GM21447 (cell line): Measurements from ENCODE around the gene SERPINA12.

Experiments
- ATAC-seq: cut with Tn5 transposase; IDR thresholded peaks from one replicate; pipeline ENCODE4 v1.9.1; 2021; ENCODE audit not compliant: unreplicated experiment

The SERPINA12 gene, protein sequence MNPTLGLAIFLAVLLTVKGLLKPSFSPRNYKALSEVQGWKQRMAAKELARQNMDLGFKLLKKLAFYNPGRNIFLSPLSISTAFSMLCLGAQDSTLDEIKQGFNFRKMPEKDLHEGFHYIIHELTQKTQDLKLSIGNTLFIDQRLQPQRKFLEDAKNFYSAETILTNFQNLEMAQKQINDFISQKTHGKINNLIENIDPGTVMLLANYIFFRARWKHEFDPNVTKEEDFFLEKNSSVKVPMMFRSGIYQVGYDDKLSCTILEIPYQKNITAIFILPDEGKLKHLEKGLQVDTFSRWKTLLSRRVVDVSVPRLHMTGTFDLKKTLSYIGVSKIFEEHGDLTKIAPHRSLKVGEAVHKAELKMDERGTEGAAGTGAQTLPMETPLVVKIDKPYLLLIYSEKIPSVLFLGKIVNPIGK

DNA sequence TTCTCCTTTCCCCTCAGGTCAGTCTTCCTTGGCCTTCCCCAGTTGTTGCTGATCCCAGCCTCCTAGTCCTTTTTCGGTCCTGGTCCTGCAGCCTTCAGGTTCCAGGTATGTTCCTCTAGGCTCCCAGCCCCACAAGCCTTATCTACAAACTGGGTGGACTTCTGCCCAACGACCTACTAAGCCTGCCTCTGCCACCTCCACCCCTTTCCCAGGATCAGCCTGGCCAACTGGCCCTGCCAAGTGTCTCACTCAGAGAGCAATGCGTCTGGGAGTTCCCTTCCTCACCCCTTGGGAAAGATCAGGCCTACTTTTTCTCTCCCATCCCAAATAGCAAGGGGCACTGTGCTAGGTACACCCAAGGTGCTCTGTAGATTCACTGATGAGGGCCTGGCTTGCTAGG lies at the start of gene SERPINA12:
Gene SERPINA12, minus strand, starts transcription at position 114 of the 400 bp plus-strand sequence. CDS start 11,072 bp downstream, outside the sequence.
- no peak for ATAC-seq

DNA sequence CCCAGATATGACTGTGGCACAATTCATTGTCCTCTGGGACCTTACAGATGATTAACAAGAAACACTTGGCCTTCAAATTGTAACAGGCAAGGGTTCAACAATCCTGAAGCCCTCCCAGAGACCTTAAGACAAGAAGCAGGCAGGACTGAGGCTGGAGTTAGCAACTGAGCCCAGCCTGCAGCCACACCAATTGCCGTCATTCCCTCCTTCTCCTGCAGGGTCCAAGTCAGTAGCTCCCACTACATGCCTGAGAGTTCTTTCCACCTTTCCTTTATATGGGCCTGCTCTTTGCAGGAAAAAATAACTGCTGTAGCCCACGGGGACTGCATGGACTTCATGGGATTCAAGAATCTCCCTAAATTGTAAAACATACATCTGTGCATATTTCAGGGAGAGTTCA lies 49.6 kb upstream of the SERPINA12 start:
- no peak for ATAC-seq

DNA sequence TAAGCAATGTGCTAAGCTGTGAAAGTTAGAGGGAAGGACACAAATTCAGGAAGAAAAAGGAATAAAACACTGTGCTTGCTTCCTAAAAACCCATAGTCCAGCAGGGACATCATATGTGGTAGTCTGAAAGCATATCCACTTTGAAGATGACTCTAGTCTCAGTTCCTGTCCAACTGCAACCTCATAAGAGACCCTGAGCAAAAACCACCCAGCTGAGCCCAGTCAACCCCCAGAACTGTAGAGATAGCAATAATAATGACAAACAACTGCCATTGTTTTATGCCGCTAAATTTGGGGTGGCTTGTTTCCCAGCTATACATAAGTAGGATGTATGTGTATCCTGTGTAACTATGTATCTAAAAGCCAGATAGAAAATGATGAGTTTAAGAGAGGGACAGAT lies 48.1 kb upstream of the SERPINA12 start:
- ATAC-seq: no peak

DNA sequence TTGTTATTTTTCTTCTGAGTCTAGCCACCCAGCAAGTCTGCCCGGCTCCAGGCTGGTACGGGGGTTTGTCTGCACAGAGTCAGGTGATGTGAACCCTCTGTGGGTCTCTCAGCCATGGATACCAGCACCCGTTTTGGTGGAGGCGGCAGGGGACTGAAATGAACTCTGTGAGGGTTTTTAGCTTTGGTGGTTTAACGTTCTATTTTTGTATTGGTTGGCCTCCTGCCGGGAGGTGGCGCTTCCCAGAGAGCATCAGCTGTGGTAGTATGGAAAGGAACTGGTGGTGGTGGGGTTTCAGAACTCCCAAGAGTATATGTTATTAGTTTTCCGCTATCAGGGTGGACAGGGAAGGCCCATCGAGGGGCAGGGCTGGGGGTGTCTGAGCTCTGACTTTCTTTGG lies 46.7 kb upstream of the SERPINA12 start:
- ATAC-seq: no peak

DNA sequence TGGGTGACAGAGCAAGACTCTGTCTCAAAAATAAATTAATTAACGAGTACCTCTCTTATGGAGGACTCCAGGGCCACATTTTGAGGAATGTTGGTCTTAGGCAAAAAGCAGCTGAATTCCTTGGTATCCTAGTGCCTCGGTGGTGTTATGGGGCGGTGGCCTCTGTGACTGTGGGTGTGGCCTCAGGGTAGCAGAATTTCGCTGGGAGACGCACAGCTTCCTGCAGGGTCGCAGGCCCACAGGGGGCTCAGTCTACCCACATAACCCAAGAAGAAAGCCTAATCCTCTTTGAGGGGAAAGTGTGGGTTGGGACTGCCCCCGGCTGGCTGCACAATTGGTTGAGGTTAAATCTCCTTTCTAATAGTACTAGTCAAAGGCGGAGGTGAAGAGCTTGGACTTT lies 40.8 kb upstream of the SERPINA12 start:
- no peak for ATAC-seq

DNA sequence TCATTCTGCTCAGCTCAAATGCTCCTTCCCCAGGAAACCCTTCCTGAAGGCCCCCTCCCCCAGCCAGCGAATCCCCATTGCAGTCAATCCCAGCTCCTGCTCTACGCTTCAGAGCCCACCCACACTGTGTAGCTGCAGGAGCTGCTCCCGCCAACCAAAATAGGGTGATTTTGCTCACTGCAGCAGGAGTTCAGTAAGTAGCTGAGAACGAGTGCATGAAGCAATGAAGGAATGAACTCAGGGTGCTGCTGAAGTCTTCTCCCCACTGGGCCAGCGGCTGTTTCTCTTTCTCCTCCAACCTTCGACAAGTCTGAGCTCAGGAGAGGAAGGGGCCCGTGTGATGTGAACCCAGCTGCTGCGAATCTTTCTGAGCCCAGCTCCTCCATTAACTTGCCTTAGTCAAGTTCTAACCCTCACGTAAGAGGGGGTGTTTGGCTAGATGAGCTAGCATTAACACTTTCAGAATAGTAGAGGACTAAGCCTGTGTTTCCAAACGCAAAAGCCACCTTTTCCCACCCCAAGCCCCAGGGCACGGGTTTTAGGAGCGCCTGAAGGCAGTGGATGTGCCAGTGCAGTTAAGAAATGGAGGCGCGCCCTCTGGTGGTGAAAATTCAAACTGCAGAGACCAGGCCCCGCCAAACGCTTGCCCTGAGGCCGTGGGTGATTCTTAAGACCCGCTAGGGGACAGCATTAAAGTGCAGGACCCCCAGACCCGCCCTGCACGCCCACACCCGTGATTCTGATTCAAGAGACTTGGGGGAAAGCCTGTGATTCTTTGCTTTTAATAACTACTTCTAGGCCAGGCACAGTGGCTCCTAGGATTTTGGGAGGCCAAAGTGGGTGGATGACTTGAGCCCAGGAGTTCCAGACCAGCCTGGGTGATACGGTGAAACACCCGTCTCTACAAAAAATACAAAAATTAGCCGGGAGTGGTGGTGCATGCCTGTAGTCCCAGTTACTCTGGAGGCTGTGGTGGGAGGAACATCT lies 40.0 kb upstream of the SERPINA12 start:
- ATAC-seq: peak; percentile 55

DNA sequence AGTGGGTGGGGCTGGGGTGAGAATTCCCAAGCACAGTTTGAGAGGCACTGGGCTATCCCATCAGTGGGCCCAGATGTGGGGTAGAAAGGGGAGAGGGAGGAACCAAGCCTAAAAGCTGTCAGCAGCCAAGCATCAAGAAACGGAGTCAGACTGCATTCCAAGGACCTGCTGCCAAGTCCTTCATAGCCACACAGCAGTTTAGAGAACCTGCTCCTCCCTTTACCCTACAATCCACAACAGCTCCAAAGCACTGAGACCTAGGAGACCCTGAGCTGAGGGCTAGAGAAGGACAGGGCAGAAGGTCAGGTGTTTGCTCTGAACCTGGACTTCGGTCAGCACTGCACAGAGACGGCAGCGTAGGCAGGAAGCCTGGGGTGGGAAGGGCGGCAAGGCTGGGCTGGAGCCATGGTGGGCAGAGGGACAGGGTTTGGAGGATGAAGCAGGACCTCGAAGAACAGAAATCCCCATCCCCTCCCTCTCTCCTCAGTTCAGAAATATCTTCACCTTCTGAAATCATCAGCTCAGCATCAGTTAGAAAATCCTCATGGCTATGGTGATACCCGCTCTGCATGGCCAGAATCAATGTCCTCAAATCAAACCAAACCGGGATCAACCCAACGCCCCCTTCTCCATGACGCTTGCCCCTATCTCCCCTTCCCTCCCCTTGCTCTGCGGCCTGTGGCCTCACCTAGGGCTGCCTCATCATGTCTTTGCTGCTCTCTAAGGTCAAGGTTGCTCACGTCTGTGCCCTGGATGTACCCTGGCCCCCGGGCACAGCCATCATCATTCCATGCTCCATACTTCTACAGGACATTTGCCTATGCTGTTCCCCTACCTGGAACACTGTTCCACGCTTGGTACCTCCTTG lies 39.1 kb upstream of the SERPINA12 start:
- ATAC-seq: no peak

DNA sequence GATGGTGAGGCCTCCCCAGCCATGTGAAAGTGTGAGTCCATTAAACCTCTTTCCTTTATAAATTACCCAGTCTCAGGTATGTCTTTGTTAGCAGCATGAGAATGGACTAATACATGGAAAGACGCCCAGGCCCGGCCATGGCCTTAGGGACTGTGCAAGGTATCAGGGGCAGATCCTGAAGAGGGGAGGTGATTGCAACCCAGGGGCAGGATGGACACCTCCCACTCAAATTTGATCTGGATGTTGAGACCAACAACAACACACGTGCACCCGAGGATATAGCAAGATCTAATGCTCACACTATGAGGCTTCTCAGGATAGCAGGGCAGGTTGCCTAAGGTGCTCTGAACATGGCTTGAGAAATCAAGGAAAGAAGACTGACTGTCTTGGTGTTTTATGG lies 38.5 kb upstream of the SERPINA12 start:
- ATAC-seq: no peak

DNA sequence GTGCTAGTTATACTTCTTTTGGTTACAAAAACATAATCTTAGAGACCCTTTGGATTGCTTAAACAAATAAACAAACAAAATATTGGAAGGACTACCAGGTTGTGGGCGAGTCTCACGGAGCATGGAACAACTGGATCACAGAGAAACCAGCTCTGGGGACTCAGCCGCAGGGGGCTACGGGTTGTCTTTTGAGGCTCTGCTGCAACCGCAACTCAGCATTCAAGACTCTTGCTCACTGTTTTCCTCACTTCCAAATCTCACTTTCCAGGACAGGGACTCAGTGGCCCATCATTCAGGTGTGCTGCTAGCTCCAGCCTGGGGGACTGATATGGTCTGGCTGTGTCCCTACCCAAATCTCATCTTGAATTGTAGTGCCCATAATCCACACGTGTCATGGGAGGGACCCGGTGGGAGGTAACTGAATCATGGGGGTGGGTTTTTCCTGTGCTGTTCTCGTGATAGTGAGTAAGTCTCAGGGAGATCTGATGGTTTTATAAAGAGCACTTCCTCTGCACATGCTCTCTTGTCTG lies 37.9 kb upstream of the SERPINA12 start:
- ATAC-seq: no peak

DNA sequence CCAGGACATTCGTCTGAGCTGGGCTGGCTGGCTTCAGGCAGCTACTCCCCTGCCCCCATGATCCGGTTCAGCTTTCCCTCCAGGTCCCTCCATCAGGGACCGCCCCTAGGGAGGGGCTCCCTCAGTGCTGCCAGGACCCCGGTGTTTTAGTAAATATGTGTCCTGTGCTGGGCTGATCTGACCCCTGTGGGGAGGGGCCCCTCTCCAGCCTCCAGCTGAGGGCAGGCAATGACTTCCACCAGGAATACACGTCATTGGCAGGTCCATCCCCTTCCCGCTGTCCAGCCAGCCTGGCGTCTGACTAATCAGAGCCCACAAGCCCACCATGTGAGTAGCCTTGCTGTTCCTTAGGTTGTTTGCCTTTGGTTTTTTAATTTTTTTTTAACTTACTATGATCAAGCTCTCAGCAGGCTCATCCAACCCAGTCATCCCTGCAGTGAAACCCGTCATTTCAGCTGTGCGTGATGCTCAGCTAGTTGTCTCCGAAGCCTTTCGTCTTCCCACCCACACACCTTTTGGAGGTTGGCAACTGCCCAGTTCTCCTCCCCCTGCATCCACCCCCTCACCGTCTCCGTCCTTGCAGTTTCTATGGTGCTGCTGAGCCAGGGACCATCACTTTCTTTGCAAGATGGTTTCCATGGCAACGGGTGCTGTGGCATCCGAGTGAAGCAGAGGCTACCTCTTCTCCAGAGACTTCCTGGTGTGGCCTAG lies 36.0 kb upstream of the SERPINA12 start:
- no peak for ATAC-seq

DNA sequence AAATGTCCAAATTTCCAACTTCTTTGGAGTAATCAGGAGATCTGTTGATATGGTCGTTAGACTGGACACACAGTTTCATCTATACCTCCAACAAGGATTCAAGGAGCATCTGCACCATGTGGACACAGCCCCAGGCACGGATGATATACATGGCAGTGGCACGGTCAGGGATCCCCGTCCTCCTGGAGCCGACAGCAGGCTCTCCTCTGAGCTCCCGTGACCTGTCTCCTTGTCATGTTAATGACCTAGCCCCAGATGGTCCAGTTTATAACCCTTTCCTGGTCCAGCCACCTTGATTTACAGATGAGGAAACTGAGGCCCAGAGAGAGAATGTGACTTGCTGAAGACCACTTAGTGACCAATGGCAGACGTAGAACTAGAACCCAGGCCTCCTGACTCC lies 35.5 kb upstream of the SERPINA12 start:
- ATAC-seq: no peak

DNA sequence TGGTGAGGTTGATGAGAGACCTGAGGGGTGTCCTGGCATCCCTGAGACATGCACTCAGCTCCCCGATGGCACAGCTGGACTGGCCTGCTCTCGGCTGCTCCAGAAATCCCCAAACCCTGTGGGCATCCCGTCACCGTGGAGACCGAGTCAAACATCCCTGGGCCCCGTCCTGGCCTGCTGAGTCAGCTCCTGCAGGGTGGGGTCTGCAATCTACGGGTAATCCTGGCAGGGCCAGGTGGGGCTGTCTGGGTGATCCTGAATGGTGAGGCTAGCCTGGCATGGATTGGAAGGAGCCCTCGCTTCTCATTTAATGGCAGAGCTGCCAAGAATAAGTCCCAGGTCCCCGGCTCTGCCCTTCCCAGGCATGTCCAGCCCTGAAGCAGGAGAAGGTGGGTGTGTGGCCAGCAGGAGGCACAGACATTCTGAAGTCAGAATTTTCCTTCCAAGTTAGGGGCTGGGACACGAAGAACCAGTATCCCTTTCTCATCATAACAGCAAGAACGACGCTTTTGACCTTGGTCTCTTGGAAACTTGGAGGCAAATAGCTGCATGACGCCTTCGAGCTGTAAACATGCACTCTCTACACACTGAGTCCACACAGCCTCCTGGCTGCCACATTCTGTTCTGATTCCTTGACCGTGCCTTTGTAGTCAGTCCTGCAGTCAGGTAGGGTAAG lies 34.3 kb upstream of the SERPINA12 start:
- no peak for ATAC-seq

DNA sequence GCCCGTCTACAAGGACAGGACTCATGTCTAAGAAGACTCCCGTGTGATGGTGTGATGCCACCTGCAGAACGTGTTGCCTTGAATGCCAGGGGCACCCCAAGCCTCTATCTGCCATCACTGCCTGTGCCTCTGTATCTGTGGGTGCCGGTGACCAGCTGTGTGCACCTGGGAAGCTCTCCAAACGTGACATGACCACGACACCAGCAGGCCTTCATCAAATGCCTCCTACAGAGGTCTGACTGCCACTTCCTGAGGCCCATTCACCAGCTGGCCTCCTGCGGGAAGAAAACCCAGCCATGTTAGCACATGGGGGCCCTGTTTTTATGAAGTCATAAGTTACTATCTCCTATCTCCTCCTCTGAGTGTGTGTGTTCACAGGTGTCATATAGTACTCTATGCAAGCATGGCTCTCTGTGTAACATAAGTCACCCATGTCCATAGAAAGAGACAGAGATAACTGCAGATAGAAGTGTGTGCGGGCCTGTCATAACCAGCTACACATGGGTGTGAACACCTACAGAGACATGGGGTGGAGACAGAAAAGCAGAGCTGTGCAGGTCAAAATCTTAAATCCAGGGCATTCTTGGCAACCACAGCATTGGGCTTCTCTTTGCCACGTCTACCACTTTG lies 33.7 kb upstream of the SERPINA12 start:
- no peak for ATAC-seq

DNA sequence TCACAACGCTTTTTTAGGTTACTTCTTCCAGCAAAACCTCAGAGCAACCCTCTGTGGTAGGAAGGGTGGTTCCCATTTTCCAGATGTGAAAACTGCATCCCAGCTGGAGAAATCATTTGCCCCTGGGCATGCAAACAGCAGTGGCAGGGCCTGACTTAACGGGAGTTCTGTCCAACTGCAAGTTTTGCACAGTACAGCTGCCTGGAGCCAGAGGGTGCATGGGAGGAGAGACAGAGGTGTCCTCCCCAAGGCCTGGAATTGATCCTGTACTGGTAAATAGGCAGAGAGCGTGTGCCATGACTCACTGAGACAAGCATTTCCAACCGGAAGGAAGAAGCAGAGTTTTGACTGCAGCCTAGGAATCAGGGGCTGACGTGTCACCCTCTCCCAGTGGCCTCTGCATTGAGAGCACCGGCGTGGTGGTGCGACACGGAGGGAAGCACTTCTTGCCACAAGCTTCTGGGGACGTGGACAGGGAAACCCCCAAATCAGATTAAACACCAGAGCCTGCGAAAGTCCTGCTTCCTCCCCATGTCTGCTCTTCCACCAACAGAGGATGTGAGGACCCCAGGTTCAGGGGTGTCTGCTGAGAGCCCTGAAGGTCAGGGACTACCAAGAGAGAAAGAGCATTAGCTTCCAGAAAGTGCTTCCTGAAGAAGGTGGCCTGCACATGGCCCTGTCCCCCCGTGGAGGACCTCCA lies 33.0 kb upstream of the SERPINA12 start:
- ATAC-seq: no peak

DNA sequence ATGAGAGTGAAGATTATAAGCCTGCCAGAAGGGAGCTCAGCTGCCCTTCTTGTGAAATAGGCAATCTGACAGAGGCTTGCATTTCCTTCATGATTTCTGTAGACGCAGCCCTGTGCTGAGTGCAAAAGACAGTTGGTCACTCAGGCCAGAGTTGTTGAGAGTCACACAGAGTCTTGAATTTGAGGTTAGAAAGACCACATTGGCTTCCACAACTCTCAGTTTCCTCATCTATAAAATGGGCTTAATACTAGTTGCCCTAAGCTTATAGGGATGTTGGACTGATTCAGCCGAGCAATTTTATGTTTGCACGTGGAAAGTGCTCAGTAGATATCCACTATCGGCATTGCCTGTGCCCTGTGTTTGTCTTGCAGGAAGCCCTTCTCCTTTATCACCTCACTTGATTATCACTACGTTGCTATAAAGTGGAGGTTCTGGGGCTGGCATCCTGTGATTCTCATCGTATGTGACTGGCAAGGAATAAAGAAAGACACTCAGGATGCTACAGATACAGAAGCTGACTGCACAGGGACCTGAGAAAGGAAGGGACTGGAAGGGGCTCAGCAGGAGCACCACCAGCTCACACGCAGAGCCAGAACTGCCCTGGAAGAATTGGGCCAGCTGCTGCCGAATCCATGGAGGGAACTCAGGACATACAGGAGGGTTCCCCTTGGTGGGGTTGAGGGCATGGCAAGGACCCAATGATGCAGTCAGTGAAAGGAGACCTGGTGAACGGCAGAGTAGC lies 32.1 kb upstream of the SERPINA12 start:
- no peak for ATAC-seq

DNA sequence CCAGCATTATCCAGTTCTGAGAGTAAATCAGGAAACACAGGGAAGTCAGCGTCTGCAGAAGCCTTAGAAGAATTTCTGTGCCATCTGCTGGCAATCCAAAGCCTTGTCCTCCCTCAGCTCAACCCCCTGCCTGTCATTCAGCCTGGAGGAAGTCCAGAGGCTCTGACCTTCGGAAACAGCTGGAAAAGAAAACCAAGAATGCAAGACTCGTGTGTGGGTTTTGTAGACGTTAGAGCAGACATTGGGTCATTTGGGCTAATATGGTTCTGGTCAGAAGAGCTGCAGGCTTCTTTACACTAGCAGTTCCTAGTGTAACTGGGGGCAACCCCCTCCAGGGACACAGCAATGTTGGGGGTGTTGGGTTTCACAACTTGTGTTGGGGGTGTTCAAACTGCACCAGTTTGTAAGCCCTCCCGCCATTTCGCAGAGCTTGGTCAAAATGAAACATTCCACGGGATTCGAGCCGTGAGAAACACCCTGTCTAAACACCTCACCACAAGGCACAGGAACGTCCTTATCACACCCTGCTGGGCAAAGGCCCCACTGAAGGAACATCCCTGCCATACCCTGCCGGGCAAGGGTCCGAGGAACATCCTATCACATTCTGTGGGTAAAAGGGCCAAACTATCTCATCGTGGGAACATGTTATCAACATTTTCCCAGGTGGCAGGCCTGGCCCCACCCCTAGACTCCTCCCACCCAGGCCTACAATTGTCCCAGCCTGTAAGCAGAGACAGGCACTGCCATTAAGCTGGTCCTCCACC lies 30.9 kb upstream of the SERPINA12 start:
- ATAC-seq: no peak

DNA sequence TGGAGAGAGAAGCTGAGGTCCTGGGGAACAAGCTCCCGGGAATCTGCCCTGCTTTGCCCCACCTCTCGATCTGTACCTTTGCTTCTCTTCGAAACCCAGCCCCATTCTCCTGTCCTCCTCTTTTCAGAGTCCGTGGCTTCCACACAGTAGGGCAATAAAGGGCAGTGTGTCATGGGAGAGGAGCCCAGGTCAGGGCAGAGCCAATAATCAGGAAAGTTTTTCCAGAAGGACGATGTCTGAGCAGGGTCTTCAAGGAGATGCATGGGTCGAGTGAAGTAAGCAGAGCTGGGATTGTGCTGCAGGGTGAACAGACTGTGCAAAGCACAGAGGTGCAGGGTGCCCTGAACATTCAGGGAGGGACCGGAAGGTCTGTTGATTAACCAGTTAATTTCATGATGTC lies 29.9 kb upstream of the SERPINA12 start:
- no peak for ATAC-seq
